DMS 273 treated with DMSO at 0.1 percent for 48 hours (cell line): ENCODE results near the gene PKHD1.
"Not testable (repeated sequence)": the region's sequence is repeated elsewhere in the genome, so short reads cannot be mapped to it uniquely, and the experiment has no call there.

Source experiments
- DNase-seq: peaks from one replicate; lab custom pipeline; 2025; lab: John Stamatoyannopoulos, UW

The PKHD1 gene

GRCh38 chr6:51992876-51993275 lies 94.5 kb downstream of the PKHD1 start:
- no peak for DNase-seq

GRCh38 chr6:51989789-51990188 lies 97.6 kb downstream of the PKHD1 start:
- DNase-seq: no peak

- no peak for DNase-seq
These were observed 100.5 kb downstream of the PKHD1 start for GRCh38 chr6:51986864-51987263.

GRCh38 chr6:51983564-51983963 lies 103.8 kb downstream of the PKHD1 start:
- DNase-seq: no peak

- not testable (repeated sequence) for DNase-seq
These were observed 104.7 kb downstream of the PKHD1 start for GRCh38 chr6:51982695-51983094.

- DNase-seq: no peak
These were observed 111.0 kb downstream of the PKHD1 start for GRCh38 chr6:51976374-51976773.

- DNase-seq: no peak
These were observed 114.8 kb downstream of the PKHD1 start for GRCh38 chr6:51972659-51973058.

- DNase-seq: no peak
These were observed 119.1 kb downstream of the PKHD1 start for GRCh38 chr6:51968265-51968664.

- DNase-seq: no peak
These were observed 122.1 kb downstream of the PKHD1 start for GRCh38 chr6:51965222-51965801.

GRCh38 chr6:51963980-51964379 lies 123.4 kb downstream of the PKHD1 start:
- DNase-seq: no peak

- DNase-seq: no peak
These were observed 125.1 kb downstream of the PKHD1 start for GRCh38 chr6:51962354-51962753.

GRCh38 chr6:51960419-51960818 lies 127.0 kb downstream of the PKHD1 start:
- no peak for DNase-seq

- no peak for DNase-seq
These were observed 127.5 kb downstream of the PKHD1 start for GRCh38 chr6:51959744-51960383.

- no peak for DNase-seq
These were observed 132.7 kb downstream of the PKHD1 start for GRCh38 chr6:51954681-51955080.

- no peak for DNase-seq
These were observed 134.2 kb downstream of the PKHD1 start for GRCh38 chr6:51953246-51953645.

- no peak for DNase-seq
These were observed 135.5 kb downstream of the PKHD1 start for GRCh38 chr6:51951924-51952323.

- DNase-seq: no peak
These were observed 137.9 kb downstream of the PKHD1 start for GRCh38 chr6:51949526-51949925.

- not testable (repeated sequence) for DNase-seq
These were observed 147.7 kb downstream of the PKHD1 start for GRCh38 chr6:51939695-51940094.

GRCh38 chr6:51936531-51937290 lies 150.7 kb downstream of the PKHD1 start:
- DNase-seq: no peak

- DNase-seq: no peak
These were observed 153.3 kb downstream of the PKHD1 start for GRCh38 chr6:51934098-51934497.

- DNase-seq: no peak
These were observed 154.5 kb downstream of the PKHD1 start for GRCh38 chr6:51932956-51933355.

- no peak for DNase-seq
These were observed 156.8 kb downstream of the PKHD1 start for GRCh38 chr6:51930602-51931001.

GRCh38 chr6:51929934-51930574 lies 157.4 kb downstream of the PKHD1 start:
- no peak for DNase-seq
